Measurements from ENCODE around the gene ATOH1.

- TF ChIP-seq, protein P1, sequence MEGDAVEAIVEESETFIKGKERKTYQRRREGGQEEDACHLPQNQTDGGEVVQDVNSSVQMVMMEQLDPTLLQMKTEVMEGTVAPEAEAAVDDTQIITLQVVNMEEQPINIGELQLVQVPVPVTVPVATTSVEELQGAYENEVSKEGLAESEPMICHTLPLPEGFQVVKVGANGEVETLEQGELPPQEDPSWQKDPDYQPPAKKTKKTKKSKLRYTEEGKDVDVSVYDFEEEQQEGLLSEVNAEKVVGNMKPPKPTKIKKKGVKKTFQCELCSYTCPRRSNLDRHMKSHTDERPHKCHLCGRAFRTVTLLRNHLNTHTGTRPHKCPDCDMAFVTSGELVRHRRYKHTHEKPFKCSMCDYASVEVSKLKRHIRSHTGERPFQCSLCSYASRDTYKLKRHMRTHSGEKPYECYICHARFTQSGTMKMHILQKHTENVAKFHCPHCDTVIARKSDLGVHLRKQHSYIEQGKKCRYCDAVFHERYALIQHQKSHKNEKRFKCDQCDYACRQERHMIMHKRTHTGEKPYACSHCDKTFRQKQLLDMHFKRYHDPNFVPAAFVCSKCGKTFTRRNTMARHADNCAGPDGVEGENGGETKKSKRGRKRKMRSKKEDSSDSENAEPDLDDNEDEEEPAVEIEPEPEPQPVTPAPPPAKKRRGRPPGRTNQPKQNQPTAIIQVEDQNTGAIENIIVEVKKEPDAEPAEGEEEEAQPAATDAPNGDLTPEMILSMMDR (IDR thresholded peaks at IDR 0.05; ENCODE audit: insufficient read depth, low read length, poor library complexity, severe bottlenecking) = no peak
- TF ChIP-seq EZH2phosphoT487 (conservative IDR thresholded peaks at IDR 0.05; ENCODE audit: low read length) = no peak
Measured at GRCh38 chr4:93878566-93878965, 50.0 kb downstream of the ATOH1 start.

Data from SU-DHL-6 (cell line).